Activated gamma-delta T cell (primary cell): ENCODE measurements around the gene TMIGD3.

ENCODE experiments used
- DNase-seq: peaks from one replicate; lab custom pipeline; 2025; lab: John Stamatoyannopoulos, UW

TMIGD3 gene

GRCh38 chr1:111446967-111447892 lies 56.2 kb downstream of the TMIGD3 start:
- no peak for DNase-seq

- no peak for DNase-seq
Observed at GRCh38 chr1:111446546-111446945, 56.9 kb downstream of the TMIGD3 start.

- no peak for DNase-seq
Observed at GRCh38 chr1:111444031-111444430, 59.4 kb downstream of the TMIGD3 start.

GRCh38 chr1:111442457-111442856 lies 61.0 kb downstream of the TMIGD3 start:
- no peak for DNase-seq

GRCh38 chr1:111441573-111442192 lies 61.8 kb downstream of the TMIGD3 start:
- no peak for DNase-seq

GRCh38 chr1:111439461-111440351 lies 63.7 kb downstream of the TMIGD3 start:
- DNase-seq = no peak

GRCh38 chr1:111436726-111437125 lies 66.7 kb downstream of the TMIGD3 start:
- no peak for DNase-seq
